Retina (tissue), 1 donor: ENCODE results near the gene STAG2.
"Not testable (repeated sequence)": the region's sequence is repeated elsewhere in the genome, so short reads cannot be mapped to it uniquely, and the experiment has no call there.

ENCODE experiments used
- DNase-seq: peaks from one replicate; pipeline ENCODE4 v3.0.0-alpha.2; 2016

The STAG2 gene

DNA sequence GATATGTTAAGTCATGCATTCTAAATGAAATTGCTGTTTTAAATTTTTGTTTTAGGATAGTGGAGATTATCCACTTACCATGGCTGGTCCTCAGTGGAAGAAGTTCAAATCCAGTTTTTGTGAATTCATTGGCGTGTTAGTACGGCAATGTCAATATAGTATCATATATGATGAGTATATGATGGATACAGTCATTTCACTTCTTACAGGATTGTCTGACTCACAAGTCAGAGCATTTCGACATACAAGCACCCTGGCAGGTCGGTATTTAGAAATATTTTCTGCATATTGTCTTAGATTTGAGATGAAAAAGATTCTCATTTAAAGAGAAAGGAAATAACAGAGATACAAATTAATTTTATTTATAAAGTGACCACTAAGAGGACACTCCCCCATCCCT, 83.6 kb downstream of the STAG2 start:
- no peak for DNase-seq

DNA sequence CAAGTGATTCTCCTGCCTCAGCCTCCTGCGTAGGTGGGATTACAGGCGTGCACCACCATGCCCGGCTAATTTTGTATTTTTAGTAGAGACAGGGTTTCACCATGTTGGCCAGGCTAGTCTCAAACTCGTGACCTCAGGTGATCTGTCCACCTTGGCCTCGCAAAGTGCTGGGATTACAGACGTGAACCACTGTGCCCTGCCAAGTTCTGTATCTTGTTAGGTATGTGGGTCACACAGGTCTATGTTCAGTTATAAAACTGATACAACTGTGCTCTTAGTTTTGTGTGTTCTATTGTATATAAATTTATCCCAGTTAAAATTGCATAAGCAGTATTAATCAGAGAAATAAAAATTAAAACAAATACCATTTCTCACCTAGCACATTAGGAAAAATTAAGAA, 122.9 kb downstream of the STAG2 start:
- DNase-seq: not testable (repeated sequence)

DNA sequence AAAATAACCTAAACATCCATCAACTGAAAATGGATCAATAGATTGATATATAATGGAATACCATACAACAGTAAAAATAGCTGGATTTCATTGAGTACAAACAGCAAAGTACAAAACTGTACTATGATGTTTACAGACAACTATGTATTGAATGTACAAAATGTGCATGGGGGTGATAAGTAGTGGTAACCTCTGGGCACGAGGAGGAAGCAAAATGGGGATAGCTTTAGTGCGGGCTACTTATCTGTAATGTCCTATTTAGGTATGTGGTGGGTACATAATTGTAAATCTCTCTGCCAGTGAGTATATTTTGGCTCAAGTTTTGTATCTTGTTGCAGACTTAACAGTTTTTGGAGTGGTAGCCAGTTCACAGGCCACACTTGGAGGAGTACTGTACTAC, 123.6 kb downstream of the STAG2 start:
- DNase-seq: no peak

DNA sequence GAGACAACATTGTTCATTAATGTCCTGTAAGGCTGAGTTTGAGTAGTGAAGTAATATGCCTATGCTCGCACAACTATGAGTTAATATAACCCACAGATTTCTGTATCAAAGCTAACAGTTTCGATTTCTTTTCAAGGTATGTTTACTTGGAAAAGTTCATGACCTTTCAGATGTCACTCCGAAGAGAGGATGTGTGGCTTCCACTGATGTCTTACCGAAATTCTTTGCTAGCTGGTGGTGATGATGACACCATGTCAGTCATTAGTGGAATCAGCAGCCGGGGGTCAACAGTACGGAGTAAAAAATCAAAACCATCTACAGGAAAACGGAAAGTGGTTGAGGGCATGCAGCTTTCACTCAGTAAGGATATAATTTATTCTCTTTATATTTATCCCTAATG, 124.9 kb downstream of the STAG2 start:
- no peak for DNase-seq

DNA sequence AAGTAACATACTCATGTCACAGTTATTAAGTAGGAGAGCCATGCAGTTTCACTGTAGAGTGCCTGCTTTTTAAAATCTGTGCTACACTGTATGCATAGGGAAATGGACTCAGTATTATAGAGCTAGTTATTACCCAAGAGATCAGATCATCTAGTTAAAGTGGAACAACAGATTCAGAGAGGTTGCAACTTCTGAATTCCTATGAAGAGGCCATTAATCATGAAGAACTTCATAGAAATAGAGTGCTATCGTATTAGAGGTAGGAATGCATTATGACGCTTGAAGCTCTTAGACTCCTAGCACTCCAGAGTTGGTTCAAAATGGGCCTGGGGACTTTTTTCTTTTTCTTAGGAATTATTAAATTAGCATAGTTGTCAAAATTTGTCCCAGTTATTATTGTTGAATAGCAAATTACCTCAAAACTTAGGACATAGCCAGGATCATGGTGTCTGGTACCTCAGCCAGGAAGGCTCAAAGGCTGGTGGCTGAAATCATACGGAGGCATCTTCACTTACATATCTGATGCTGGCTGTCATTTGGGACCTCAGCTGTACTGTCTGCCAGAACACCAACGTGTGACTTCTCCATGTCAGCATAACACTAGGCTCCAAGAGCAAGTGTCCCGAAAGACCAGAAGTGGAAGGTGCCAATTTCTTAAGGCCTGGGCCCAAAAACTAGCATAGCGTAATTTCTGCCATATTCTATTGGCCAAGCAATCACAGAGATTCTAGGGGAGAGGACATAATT, 125.7 kb downstream of the STAG2 start:
- no peak for DNase-seq

DNA sequence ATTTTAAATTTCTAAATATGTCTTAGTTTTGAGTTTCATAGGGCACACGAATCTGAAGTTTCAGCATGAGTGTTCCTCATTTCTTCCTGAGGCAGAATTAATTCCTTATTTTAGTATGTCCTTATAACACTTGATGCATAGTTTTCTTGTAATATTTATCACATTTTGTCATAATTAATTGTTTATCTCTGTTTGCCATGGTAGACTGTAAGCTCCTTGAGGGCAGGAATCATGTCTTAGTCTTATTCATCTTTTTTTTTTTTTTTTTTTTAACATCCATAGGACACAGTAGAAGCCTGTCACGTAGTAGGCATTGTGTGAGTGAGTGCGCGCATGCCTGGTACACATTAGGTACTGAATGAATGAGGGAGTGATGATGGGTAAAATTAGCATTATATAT, 131.7 kb downstream of the STAG2 start:
- no peak for DNase-seq

DNA sequence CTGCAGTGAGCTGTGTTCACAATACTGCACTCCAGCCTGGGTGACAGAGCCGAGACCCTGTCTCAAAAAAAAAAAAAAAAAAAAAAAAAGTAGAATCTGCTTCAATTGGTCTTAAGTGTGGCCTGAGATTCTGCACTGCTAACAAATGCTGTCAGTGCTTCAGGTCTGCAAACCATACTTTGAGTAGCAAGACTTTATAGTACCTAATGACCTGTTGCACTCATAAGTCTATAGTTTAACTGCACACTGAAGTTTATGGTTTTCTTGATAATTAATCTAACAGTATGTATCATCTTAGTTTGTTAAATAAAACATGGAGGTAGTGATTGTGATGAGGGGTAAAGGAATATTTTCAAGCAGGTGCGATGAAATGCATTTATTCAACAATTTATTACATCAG, 135.6 kb downstream of the STAG2 start:
- no peak for DNase-seq

DNA sequence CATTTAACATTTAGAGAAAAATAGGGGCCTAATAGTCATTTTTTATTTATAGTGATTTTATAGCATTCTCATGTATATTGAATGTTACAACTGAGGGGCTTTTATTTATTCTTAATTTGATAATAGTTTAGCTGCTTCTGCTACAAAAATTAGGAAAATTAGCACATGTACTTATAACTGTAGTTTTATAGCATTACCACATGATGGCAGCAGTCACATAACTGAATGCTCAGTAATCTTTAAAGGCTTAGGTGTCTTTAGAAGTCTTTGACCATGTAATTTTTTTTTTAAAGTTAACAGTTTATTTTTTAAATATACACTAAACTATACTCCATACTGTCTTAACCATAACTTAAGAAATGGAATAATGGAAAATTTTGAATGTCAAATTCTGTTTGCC, 136.6 kb downstream of the STAG2 start:
- DNase-seq: no peak

DNA sequence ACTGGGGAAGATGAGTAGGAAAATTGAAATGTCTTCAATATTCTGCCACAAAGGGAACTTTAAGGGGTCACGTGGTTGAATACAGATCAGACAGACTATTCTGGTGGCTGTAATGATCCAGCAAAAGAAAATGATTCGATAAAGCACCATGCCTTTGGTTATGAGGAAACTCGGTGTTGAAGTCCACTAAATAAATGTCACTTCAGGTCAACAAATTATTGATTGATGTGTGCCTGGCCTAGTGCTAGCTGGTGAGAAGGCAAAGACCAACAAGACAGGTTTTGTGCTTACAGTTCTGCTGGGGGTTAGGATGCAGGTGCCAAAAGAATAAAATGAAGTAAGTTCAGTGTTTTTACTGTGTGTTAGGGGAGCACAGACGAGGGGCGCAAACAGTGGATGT, 142.5 kb downstream of the STAG2 start:
- DNase-seq: no peak

DNA sequence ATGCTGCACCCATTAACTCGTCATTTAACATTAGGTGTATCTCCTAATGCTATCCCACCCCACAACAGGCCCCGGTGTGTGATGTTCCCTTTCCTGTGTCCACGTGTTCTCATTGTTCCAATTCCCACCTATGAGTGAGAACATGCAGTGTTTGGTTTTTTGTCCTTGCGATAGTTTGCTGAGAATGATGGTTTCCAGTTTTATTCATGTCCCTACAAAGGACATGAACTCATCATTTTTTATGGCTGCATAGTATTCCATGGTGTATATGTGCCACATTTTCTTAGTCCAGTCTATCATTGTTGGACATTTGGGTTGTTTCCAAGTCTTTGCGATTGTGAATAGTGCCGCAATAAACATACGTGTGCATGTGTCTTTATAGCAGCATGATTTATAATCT, 143.0 kb downstream of the STAG2 start:
- not testable (repeated sequence) for DNase-seq

DNA sequence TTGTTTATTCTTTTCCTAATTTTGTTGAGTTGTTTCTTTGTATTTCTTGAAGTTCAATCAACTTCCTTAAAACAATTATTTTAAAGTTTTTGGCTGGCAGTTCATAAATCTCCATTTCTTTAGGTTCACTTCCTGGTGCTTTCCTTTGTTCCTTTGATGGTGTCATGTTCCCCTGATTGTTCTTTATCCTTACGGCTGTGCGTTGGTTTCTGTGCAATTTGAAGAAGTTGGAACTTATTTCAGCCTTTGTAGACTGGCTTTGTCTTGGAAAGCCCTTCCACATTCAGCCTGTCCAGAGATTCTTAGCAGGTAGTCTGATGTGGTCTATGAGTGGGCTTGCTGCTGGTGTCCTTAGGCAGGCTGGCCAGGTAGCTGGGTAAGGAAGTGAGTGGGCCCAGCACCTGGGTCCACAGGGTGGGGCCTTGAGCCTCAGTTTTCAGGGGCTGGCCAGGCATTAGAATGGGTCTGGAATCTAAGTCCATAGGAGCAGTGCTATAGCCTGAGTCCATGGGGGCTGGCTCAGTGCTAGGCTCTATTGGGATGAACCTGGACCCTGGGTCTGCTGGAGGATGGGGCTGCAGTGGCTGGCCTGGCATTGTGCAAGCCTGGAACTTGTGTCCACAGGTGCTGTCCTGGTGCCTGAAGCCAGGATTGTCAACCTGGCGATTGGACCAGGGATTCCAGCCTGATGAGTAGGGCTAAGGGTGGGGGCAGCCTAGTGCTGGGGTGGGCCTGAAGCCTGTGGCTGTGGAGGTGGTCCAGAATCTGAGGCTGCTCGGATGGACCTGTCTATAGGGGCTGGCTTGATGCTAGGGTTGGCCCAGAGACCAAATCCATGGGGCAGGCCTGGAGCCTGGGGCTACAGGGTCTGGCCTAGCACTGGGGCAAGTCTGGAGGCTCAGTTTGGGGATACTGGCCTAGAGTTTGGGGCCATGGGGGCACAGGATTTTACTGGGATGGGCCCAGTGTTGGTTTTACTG, 152.4 kb downstream of the STAG2 start:
- no peak for DNase-seq

DNA sequence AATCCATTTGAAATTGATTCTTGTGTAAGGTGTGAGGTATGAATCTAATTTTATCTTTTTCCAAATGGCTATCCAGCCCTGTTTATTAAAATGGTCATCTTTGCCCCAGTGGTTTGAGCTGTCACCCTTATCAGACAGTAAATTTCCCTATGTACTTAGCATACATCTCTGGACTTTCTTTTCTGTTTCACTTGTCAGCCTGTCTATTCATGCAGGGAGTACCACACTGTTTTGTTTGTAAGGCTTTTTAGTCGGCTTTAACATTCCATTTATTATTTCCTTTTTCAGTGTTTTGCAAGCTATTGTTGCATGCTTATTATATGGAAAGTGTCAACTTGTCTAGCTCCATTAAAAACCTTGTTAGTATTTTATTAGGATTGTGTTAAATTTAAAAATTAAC, 155.8 kb downstream of the STAG2 start:
- no peak for DNase-seq

DNA sequence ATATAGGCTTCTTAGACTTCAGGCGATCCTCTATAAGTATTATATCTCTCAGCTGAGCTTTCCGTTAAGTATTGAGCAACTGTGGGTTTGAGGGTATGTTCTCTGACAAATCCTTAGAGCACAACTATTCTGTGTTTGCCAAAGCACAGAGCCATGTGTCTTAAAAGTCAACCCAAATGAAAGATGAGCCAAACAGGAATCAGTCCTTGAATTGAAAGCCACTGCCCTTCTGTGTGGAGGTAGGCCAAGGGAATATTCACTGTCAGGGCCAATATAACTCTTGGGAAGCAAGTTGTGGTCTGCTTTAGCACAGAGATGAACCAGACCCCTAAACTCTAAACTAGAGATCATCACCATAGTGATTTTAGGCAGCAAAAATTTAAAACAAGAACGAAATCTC, 164.0 kb downstream of the STAG2 start:
- no peak for DNase-seq

DNA sequence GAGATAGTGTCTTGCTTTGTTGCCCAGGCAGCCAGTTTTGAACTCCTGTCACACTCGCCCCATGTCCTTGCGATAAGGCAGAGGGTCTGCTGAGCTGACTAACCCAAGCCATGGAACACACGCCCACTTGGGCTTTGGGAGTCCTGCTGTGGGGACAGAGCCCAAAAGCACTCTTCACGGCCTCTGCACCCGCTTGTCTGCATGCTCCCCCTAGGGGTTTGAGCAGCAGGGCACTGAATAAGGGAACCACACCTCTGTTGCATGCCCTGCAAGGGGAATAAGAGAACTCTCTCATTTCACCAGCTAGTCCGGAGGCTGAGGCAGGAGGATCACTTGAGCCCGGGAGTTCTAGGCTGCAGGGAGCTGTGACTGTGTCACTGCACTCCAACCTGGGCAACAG, 166.0 kb downstream of the STAG2 start:
- no peak for DNase-seq

DNA sequence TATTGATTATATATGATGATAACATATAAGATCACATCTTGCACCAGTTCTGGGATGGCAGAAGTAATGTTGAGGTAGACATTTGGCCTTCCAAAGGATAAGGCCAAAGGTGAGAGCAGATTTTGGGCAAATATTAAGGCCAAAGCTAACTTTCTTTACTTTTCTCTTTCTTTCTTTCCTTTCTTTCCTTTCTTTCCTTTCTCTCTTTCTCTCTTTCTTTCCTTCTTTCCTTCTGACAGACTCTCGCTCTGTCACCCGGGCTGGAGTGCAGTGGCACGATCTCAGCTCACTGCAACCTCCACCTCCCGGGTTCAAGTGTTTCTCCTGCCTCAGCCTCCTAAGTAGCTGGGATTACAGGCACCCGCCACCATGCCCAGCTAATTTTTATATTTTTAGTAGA, 170.9 kb downstream of the STAG2 start:
- DNase-seq: not testable (repeated sequence)

DNA sequence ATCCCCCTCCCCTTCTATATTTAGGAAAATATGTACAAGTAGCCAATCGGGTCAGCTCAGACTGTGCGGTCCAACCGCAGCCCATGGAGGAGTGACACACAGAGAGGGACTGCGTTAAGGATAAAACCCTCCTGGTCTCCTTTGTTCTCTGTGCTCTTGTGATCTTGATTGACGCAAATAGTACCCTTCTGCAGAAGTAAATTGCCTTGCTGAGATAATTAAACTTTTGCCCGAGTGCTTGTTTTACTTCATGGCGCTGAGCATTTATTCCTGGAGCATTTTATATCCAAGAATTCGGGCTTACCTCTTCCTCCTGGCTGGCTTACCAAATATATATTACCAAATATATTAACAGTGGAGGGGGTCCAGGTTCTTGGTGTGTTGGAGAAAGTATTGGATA, 184.2 kb downstream of the STAG2 start:
- no peak for DNase-seq

DNA sequence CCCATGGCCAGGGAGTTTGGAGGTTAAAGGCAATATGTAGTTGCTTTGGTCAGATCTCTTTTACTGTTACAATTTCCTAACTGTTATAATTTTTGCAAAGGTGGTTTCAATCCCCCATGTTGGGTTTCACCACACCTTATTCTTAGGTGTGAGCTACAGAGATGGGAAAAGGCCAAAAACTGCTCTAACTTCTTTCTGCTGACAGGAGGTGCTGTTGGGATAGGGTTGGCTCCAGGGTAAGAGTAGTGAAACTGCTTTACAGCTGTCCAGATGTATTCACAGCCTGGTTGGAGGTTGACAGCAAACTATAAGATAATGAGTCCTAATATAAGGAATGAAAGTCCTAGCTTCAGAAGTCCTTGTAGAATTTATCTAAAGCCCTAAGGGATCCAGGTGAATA, 189.7 kb downstream of the STAG2 start:
- no peak for DNase-seq
